GM12801 (cell line): ENCODE data around the gene PPP2R1A.

ENCODE experiments used
- TF ChIP-seq, protein P1 (sequence below): IDR thresholded peaks from one replicate; pipeline ENCODE4 v1.5.1; 2011; ENCODE audit warnings: control low read depth; ENCODE audit not compliant: insufficient read length; ENCODE audit errors: extremely low read depth

PPP2R1A gene

DNA sequence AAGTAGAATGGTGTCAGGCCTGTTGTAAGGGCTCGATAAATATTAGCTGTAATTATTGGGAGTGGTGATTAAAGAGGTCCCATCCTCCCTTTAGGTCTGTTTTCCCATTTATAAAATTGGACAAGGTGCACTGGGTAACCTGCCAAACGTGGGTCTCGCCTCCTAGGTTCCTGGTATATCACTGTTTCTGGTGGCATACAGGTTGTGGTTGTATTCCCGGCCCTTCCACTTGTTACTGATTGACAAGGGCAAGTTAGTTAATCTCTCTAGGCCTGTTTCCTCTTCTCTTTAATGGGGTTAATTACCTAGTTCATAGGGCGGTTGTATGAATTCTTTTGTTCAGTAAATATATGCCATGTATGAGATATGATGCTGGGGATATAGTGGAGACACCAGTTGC lies 1.5 kb downstream of the PPP2R1A start:
- TF ChIP-seq, protein P1, sequence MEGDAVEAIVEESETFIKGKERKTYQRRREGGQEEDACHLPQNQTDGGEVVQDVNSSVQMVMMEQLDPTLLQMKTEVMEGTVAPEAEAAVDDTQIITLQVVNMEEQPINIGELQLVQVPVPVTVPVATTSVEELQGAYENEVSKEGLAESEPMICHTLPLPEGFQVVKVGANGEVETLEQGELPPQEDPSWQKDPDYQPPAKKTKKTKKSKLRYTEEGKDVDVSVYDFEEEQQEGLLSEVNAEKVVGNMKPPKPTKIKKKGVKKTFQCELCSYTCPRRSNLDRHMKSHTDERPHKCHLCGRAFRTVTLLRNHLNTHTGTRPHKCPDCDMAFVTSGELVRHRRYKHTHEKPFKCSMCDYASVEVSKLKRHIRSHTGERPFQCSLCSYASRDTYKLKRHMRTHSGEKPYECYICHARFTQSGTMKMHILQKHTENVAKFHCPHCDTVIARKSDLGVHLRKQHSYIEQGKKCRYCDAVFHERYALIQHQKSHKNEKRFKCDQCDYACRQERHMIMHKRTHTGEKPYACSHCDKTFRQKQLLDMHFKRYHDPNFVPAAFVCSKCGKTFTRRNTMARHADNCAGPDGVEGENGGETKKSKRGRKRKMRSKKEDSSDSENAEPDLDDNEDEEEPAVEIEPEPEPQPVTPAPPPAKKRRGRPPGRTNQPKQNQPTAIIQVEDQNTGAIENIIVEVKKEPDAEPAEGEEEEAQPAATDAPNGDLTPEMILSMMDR = no peak

GRCh38 chr19:52191951-52192350 lies 2.1 kb downstream of the PPP2R1A start:
- TF ChIP-seq, protein P1 = no peak

DNA sequence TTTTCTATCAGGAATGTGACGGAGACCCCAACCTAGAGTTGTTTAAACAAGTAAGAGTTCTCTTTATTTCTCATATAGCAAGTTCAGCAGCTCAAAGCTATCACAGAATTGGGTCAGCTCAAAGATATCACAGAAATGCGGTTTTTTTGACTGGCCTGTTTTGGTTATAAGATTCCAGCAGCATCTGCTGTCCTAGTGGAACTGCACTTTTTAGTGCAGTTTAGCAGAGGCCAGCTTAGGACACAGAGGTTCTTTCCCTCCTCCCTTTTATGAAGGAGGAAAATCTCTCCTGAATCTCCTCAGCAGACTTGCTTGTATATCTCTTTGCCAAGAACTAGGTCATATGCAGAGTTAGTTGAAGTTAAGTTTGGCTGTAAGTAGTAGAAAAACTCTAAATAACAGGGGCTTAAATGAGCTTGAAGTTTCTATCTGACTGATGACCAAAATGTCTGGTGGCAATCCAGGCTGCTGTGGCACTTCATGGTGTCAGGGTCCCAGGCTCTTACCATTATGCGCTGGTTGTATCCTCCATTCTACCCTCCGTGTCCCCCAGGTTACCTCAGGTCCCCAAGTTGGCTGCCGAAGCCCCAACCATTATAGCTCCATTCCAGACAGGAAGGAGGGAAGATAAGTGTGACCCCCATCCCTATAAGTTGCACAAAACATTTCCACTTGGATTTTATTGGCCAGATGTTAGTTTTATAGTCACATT lies 6.6 kb downstream of the PPP2R1A start:
- TF ChIP-seq, protein P1 = no peak

GRCh38 chr19:52197964-52198363 lies 8.1 kb downstream of the PPP2R1A start:
- TF ChIP-seq, protein P1 = no peak

DNA sequence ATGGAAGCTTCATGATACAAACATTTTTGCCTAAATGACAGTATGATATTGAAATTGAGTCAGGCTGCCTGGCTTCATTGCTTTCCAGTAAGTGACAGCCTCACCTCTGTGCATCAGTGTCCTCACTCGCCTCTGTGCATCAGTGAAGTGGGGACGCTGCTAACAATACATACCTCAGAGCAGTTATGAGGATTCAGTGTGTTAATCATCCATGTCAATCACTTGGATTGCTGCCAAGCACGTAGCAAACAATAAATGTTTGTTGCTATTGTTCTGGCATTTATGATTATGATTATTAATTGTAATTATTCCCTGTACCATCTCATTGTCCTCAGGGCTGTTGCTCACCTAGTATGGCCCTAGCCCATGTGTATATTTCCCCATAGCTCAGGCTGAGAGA lies 8.8 kb downstream of the PPP2R1A start:
- TF ChIP-seq, protein P1 = no peak

- TF ChIP-seq, protein P1 = no peak
Measured at GRCh38 chr19:52200044-52200443, 10.2 kb downstream of the PPP2R1A start.

GRCh38 chr19:52206481-52206880 lies 16.6 kb downstream of the PPP2R1A start:
- TF ChIP-seq, protein P1 = no peak

- TF ChIP-seq, protein P1 = no peak
Measured at GRCh38 chr19:52211203-52211602, 21.4 kb downstream of the PPP2R1A start.
